Ovary (tissue), 9 donors: ENCODE results near the gene DTNA. TPM values are rescaled to one million over a fixed set of nuclear protein-coding genes. Genes with fewer than 3 reads are reported as not detected.
"Not testable (repeated sequence)": the region's sequence is repeated elsewhere in the genome, so short reads cannot be mapped to it uniquely, and the experiment has no call there.

Experiments
- DNase-seq, 5 donors: peaks; one replicate each; pipeline ENCODE4 v3.0.0-alpha.2; 2019 to 2020
- H3K27ac ChIP-seq, 2 donors: fragments of 200-600 bp; one replicate each; pipeline versions ENCODE4 v1.5.1 to v1.8.0; 2019 to 2022
- H3K27me3 ChIP-seq: fragments of 200-600 bp; one replicate; pipeline ENCODE4 v1.8.0; 2022
- H3K36me3 ChIP-seq: fragments of 200-600 bp; sonication (generic); one replicate; pipeline ENCODE4 v1.5.1; 2019
- H3K4me1 ChIP-seq: one replicate; pipeline ENCODE4 v1.8.1; 2013; ENCODE audit warnings: mild to moderate bottlenecking, moderate library complexity; ENCODE audit not compliant: insufficient read depth
- H3K4me3 ChIP-seq: fragments of 200-600 bp; sonication (generic); one replicate; pipeline ENCODE4 v1.5.1; 2017
- H3K9me3 ChIP-seq, 2 donors: fragments of 200-600 bp in 1 of 2; sonication (generic) in 1 of 2; one replicate each; pipeline versions ENCODE4 v1.5.1 to v1.8.1; 2013 to 2019; ENCODE audit warnings: mild to moderate bottlenecking in 1 of 2, moderate library complexity in 1 of 2
- EP300 ChIP-seq: sonication (generic); formaldehyde crosslinking; IDR thresholded peaks from one replicate; pipeline ENCODE4 v1.6.1; 2017; ENCODE audit warnings: antibody characterized with exemption
- POLR2A ChIP-seq: fragments of 450-650 bp; IDR thresholded peaks from one replicate; pipeline ENCODE4 v1.6.1; 2017; ENCODE audit warnings: antibody characterized with exemption, mild to moderate bottlenecking, moderate library complexity
- WGBS, 3 donors: extraction: QIAGEN DNeasy Blood & Tissue Kit in 1 of 3; methylation state at CpG; one replicate each; pipeline versions ENCODE4 v1.1.5 to v1.1.7; 2013 to 2017; 5-methylcytosine and 5-hydroxymethylcytosine counted together
- intact Hi-C, 4 donors: fragments of 100-400 bp; cut with DNase I; formaldehyde crosslinking; loops; one replicate each; pipeline versions ENCODE4 v1.11.0 to v1.15.1; 2022 to 2023
- polyA plus RNA-seq, 2 donors: library from polyadenylated mRNA; stranded (reverse); fragments of 200-250 nt in 1 of 2; fragments of 350-450 nt in 1 of 2; fragmentation: Illumina TruSeq in 1 of 2; extraction: RNeasy Lipid Tissue Mini Kit (QIAGEN cat#74804) in 1 of 2; gene quantifications; one replicate each; pipeline ENCODE4 v1.2.3, GENCODE V29; 2013 to 2014
- total RNA-seq, 7 donors: library from RNA; depleted of rRNA in 2 of 7; stranded (reverse); fragments of >200 nt in 2 of 7; fragmentation: NEBNext Ultra II Directional in 3 of 7; extraction: Animal tissue kit (Norgen Biotek cat#: 25700) in 3 of 7; gene quantifications; one replicate each; pipeline versions ENCODE4 v1.1.0 to v1.2.4, GENCODE V29; 2016 to 2023
- TF ChIP-seq, protein P1 (sequence below), 3 donors: fragments of 450-650 bp in 2 of 3; fragments of 200-600 bp in 1 of 3; IDR thresholded peaks; one replicate each; pipeline versions ENCODE4 v1.5.1 to v1.8.0; 2016 to 2022; ENCODE audit warnings: antibody characterized with exemption in 3 of 3, mild to moderate bottlenecking in 1 of 3
- donor health status: DM: no; HTN: no; CAD: no; lungs with moderate emphysema.
- donor health status: DM: no; HTN: no; CAD: no.
- donor health status: Bipolar disorder and iron deficiency.
- donor health status: DM: yes; HTN: yes; CAD: no.
- donor health status: DM: no; HTN: no; CAD: no.
- donor health status: DM: yes; HTN: yes; CAD: no.

Gene DTNA
- total and polyA plus RNA-seq, 9 donors, result 4.3 to 34.2 (median 18.4) TPM

DNA sequence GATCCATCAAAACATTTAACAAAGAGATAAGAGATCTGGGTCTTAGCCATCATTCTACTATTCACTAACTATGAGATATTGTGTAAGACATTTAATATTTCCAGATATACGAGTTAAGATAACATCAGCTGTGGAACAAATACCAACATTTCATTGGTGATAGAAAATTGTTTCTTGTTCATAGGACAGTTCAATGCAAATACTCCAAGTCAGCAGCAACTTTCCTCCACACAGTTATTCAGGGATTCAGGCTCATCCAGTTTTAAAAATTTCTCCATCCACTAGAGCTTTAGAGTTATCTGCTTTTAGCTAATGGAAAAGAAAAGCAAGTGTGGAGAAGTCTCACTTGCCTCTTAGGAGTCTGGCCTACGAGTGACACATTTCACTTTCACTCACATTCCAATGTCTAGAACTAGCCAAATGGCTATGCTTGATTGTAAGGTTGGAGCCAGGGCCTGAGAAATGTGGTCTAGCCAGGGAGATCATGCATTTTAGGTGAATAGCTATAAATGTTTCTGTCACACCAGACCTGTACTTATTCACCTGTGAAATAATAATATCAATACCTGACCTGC lies 211.8 kb downstream of the DTNA start:
- 82% methylated on average over 2 of the region's 2 CpGs for WGBS, 3 donors
- H3K9me3 ChIP-seq, result no peaks in the 10 kb centered on the region
- DNase-seq, result no peak
- TF ChIP-seq, protein P1, sequence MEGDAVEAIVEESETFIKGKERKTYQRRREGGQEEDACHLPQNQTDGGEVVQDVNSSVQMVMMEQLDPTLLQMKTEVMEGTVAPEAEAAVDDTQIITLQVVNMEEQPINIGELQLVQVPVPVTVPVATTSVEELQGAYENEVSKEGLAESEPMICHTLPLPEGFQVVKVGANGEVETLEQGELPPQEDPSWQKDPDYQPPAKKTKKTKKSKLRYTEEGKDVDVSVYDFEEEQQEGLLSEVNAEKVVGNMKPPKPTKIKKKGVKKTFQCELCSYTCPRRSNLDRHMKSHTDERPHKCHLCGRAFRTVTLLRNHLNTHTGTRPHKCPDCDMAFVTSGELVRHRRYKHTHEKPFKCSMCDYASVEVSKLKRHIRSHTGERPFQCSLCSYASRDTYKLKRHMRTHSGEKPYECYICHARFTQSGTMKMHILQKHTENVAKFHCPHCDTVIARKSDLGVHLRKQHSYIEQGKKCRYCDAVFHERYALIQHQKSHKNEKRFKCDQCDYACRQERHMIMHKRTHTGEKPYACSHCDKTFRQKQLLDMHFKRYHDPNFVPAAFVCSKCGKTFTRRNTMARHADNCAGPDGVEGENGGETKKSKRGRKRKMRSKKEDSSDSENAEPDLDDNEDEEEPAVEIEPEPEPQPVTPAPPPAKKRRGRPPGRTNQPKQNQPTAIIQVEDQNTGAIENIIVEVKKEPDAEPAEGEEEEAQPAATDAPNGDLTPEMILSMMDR (IDR thresholded peaks at IDR 0.05), result no peak
- TF ChIP-seq POLR2A (no peak), EP300 (no peak)
- no peak overlapping the region for H3K4me3 ChIP-seq
- H3K4me1 ChIP-seq, result no peaks in the 10 kb centered on the region
- no peaks in the 10 kb centered on the region for H3K36me3 ChIP-seq
- H3K27me3 ChIP-seq, result no peaks in the 10 kb centered on the region
- intact Hi-C loops, result no loop called here
- no peak overlapping the region for H3K27ac ChIP-seq

- H3K4me1 ChIP-seq, H3K27me3 ChIP-seq, H3K4me3 ChIP-seq, intact Hi-C loops, H3K9me3 ChIP-seq, DNase-seq, H3K27ac ChIP-seq, H3K36me3 ChIP-seq: not testable (repeated sequence)
- 84 to 95% (median 86%) methylated on average over 4 of the region's 4 CpGs for WGBS, 3 donors
Measured at GRCh38 chr18:34922594-34922993, 212.5 kb downstream of the DTNA start.

- Histone ChIP-seq H3K36me3 (no peaks in the 10 kb centered on the region), H3K27ac (no peak overlapping the region), H3K4me1 (no peaks in the 10 kb centered on the region), H3K27me3 (no peaks in the 10 kb centered on the region), H3K4me3 (no peak overlapping the region), H3K9me3 (no peaks in the 10 kb centered on the region)
- intact Hi-C loops, result no loop called here
- TF ChIP-seq POLR2A (no peak), EP300 (no peak)
- TF ChIP-seq, protein P1 (IDR thresholded peaks at IDR 0.05), result no peak
- DNase-seq, result no peak
Measured at GRCh38 chr18:34923911-34924310, 213.8 kb downstream of the DTNA start.

- H3K4me1 ChIP-seq, result no peaks in the 10 kb centered on the region
- intact Hi-C loops, result no loop called here
- TF ChIP-seq, protein P1 (IDR thresholded peaks at IDR 0.05), result no peak
- TF ChIP-seq EP300, result no peak
- TF ChIP-seq POLR2A, result no peak
- no peak for DNase-seq
- H3K27me3 ChIP-seq, result no peaks in the 10 kb centered on the region
- no peak overlapping the region for H3K4me3 ChIP-seq
- no peaks in the 10 kb centered on the region for H3K36me3 ChIP-seq
- H3K9me3 ChIP-seq, result no peaks in the 10 kb centered on the region
- H3K27ac ChIP-seq, result no peak overlapping the region
Measured at GRCh38 chr18:34926683-34927082, 216.6 kb downstream of the DTNA start.

- Histone ChIP-seq H3K4me1 (no peaks in the 10 kb centered on the region), H3K36me3 (no peaks in the 10 kb centered on the region), H3K27ac (no peak overlapping the region), H3K27me3 (no peaks in the 10 kb centered on the region), H3K9me3 (no peaks in the 10 kb centered on the region), H3K4me3 (no peak overlapping the region)
- intact Hi-C loops, result no loop called here
- no peak for DNase-seq
- 73 to 84% (median 83%) methylated on average over 7 of the region's 7 CpGs for WGBS, 3 donors
- TF ChIP-seq EP300 (no peak), POLR2A (no peak)
- TF ChIP-seq, protein P1 (IDR thresholded peaks at IDR 0.05), result no peak
Measured at GRCh38 chr18:34928088-34928753, 218.1 kb downstream of the DTNA start.
